Measurements from ENCODE around the gene SYNE1. TPM values are rescaled to one million over a fixed set of nuclear protein-coding genes. Genes with fewer than 3 reads are reported as not detected.
"Not testable (repeated sequence)": the region's sequence is repeated elsewhere in the genome, so short reads cannot be mapped to it uniquely, and the experiment has no call there.

Gene SYNE1
- total RNA-seq, 1 donor from 2014 or later: 233 TPM

DNA sequence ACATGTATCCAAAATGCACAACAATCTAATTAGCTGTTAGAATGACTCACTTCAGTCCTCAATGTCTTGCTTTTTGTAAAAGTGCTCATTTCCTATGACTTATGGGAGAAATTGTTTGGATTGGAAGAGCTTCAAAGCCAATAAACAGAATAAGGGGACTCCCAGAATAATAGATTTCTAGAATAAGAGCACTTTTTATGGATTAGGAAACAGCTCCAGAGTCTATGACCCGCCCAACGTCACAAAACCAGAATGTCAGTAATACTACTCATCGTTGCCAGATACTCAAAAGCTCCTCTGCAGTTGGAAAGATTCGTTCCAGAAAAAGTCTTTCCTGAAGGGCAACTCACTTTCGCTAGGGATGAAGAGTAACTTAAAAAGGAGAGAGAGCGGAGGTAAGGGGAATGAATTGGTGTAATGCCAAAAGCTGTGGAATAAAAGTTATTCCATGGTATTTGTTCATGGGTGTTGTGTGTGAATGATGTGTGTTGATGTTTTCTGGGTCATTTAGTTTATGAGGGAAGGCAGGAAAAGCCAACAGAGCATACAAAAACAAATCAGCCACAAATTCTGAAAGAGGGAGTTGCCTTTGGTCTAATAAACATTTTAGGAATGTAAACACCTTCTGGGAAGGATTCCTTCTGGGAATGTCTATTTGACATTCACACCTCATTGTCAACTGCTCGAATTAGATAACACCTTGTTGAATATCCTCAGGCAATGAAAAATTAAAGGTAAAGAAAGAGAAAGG is 64.6 kb downstream of the SYNE1 start:
- no peaks in the 10 kb centered on the region for H3K9me3 ChIP-seq
- H3K36me3 ChIP-seq: no peaks in the 10 kb centered on the region
- no peaks in the 10 kb centered on the region for H3K4me1 ChIP-seq
- no peak for DNase-seq (ENCODE audit: low spot score in 2 of 2)
- no peak for TF ChIP-seq CTCF (IDR thresholded peaks at IDR 0.05)
- H3K4me3 ChIP-seq: no peak overlapping the region
- no peaks in the 10 kb centered on the region for H3K27me3 ChIP-seq
- H3K27ac ChIP-seq: no peak overlapping the region
- intact Hi-C loops (cut with DNase I): no loop called here

DNA sequence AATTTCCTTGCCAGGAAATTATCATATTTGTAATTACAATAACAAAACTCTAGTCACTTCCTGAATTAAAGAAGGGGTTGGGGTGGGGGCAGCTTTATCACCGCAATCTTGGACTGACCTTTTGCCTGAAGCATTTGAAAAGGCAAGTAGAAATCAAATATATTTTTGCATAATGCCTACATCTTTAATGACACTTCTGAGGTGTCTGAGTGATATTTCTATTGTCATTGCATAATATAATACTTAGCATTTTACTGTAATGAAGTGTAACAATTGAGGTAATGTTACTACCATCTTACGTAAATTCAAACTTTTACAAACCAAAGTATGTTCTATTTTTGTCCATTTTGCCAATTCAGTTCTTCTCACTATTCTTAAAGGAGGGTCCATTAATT is 65.2 kb downstream of the SYNE1 start:
- no peak for DNase-seq (ENCODE audit: low spot score in 2 of 2)
- no peaks in the 10 kb centered on the region for H3K4me1 ChIP-seq
- no peaks in the 10 kb centered on the region for H3K9me3 ChIP-seq
- no peak overlapping the region for H3K4me3 ChIP-seq
- TF ChIP-seq CTCF (IDR thresholded peaks at IDR 0.05): no peak
- H3K27ac ChIP-seq: no peak overlapping the region
- H3K36me3 ChIP-seq: no peaks in the 10 kb centered on the region
- intact Hi-C loops (cut with DNase I): no loop called here
- no peaks in the 10 kb centered on the region for H3K27me3 ChIP-seq

DNA sequence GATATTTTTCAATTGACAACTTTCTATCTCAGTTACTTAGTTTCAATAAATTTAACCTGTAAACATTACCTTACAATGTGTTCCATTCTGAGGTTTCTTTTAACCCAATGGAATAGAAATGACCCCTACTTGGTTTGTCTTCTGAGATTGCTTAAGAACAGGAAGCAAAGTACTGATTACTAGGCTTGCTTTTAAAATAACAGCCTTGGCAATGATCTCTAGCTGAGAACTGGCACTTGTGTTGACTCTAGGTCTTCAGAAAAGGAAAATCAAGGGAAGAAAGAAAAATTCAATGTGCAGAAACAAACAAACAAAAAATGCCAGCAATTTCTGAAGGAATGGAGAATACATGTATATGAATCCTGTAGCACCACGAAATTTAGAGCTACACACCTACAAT is 66.1 kb downstream of the SYNE1 start:
- intact Hi-C loops (cut with DNase I): no loop called here
- no peak for TF ChIP-seq CTCF (IDR thresholded peaks at IDR 0.05)
- no peak overlapping the region for H3K4me3 ChIP-seq
- no peak overlapping the region for H3K27ac ChIP-seq
- no peaks in the 10 kb centered on the region for H3K4me1 ChIP-seq
- no peaks in the 10 kb centered on the region for H3K36me3 ChIP-seq
- DNase-seq (ENCODE audit: low spot score in 2 of 2): no peak
- H3K27me3 ChIP-seq: no peaks in the 10 kb centered on the region
- H3K9me3 ChIP-seq: no peaks in the 10 kb centered on the region

DNA sequence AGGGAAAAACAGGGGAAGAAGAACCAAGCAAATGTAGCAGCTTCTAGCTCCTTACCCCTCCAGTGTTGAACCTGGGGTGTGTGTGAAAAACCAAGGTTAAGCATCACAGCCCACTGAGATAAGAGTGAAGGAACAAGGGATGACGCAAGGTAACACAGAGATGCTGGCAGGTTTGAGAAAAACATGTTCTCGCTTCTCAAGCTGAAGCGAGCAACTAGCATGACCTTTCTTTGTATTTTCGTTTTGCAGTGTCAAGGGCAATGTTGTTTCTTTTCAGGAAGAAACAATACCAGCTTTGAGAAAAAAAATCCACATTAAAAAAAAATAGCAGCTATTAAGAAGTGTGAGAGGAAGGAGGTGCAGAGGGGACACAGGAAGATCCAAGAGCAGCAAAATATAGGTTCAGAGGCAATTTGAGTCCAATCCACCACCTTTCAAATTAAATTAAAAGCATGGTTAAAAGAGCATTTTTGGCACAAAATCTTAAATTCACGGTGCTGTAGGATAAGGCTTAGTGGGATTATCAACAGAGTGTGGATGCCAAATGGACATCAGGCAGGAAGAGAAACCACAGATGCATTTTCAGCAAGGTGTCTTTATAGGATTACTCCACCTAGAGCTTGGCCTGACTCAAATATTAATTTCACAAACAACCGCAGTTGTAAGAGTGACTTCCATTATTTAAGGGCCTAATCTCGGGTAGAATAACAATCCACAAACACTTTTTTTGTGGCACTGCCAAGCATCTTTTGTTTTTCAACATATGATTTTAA is 70.9 kb downstream of the SYNE1 start:
- DNase-seq (ENCODE audit: low spot score in 2 of 2): no peak
- Histone ChIP-seq H3K4me1 (no peaks in the 10 kb centered on the region), H3K36me3 (no peaks in the 10 kb centered on the region), H3K27ac (no peak overlapping the region), H3K9me3 (peaks cover 0 to 5% of the 10 kb centered on the region in 2 donors), H3K4me3 (no peak overlapping the region), H3K27me3 (no peaks in the 10 kb centered on the region)
- TF ChIP-seq CTCF (IDR thresholded peaks at IDR 0.05): no peak
- intact Hi-C loops (cut with DNase I): no loop called here

DNA sequence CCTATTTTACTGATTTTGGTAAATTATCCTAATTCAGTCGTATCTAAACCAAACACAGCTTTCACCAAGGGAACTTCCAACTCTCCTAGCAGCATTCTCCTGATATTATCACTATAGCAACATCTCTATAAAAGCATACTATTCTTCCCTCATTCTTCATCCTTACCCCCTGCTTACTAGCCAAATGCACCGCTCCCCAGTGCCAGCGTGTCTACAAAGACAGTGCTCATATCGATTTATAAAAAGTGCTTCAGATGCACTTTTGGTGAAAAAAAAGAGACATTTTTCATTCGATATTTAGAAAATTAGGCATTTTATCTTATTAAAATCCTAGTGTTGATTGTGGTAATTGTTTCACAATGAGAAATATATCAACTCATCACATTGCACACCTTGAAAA is 74.0 kb downstream of the SYNE1 start:
- H3K36me3 ChIP-seq: no peaks in the 10 kb centered on the region
- H3K4me1 ChIP-seq: no peaks in the 10 kb centered on the region
- TF ChIP-seq CTCF (IDR thresholded peaks at IDR 0.05): no peak
- H3K27me3 ChIP-seq: no peaks in the 10 kb centered on the region
- H3K27ac ChIP-seq: no peak overlapping the region
- peaks cover 3 to 5% of the 10 kb centered on the region in 2 donors for H3K9me3 ChIP-seq
- H3K4me3 ChIP-seq: no peak overlapping the region
- DNase-seq (ENCODE audit: low spot score in 2 of 2): no peak
- intact Hi-C loops (cut with DNase I): no loop called here

DNA sequence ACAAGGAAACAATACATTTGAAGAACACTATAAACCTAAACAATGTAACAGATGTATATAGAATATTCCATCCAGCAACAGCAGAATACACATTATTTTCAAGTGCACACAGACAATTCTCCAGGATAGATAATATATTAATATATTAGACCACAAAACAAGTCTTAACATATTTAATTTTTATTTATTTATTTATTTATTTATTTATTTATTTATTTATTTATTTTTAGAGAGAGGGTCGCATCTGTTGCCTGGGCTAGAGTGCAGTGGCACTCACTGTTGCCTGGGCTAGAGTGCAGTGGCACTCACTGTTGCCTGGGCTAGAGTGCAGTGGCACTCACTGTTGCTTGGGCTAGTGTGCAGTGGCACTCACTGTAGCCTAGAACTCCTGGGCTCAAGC is 78.4 kb downstream of the SYNE1 start:
- H3K4me3 ChIP-seq; H3K4me1 ChIP-seq; H3K27me3 ChIP-seq; H3K27ac ChIP-seq; DNase-seq (ENCODE audit: low spot score in 2 of 2); intact Hi-C loops (cut with DNase I); H3K36me3 ChIP-seq: not testable (repeated sequence)
- peaks cover 9 to 13% of the 10 kb centered on the region in 2 donors for H3K9me3 ChIP-seq

All from ascending aorta (tissue), 2 donors.